Cardiac fibroblast (primary cell): ENCODE results near the gene IL22RA2.

Source experiments
- DNase-seq, 2 donors: peaks; one replicate each; pipeline versions ENCODE4 v3.0.0 to v3.0.0-alpha.2; 2010; ENCODE audit warnings: low read depth in 2 of 2
- H3K4me3 ChIP-seq, 2 donors: replicated peaks in 1 of 2; 1 replicate in 1 of 2; 2 replicates in 1 of 2; pipeline ENCODE4 v1.5.1; 2011; ENCODE audit warnings: low read depth in 2 of 2, low read length in 2 of 2, mild to moderate bottlenecking in 2 of 2, moderate library complexity in 1 of 2
- TF ChIP-seq, protein P1 (sequence below): IDR thresholded peaks from one replicate; pipeline ENCODE4 v1.5.1; 2011; ENCODE audit warnings: low read depth, mild to moderate bottlenecking, low read length, inconsistent platforms

Gene IL22RA2

DNA sequence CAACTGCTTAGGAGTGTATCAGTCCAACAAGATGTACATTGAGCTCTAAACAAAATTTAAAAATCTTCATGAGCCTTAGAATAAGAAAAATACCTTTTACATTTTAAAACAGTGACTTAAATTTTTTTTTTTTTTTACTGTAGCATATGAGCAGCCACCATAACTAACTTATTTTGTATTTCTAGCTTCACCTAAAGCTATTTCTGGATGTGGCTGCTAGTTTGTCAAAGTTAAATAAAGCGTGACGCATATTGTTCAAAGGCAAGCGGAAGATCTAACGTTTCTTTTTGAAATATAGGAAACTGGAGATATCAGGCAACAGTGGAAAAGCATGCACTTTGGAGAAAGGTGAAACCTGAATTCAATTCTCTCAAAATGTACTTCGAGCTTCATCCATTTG lies 3.3 kb upstream of the IL22RA2 start:
- no peak for DNase-seq
- H3K4me3 ChIP-seq = no peak overlapping the region
- TF ChIP-seq, protein P1, sequence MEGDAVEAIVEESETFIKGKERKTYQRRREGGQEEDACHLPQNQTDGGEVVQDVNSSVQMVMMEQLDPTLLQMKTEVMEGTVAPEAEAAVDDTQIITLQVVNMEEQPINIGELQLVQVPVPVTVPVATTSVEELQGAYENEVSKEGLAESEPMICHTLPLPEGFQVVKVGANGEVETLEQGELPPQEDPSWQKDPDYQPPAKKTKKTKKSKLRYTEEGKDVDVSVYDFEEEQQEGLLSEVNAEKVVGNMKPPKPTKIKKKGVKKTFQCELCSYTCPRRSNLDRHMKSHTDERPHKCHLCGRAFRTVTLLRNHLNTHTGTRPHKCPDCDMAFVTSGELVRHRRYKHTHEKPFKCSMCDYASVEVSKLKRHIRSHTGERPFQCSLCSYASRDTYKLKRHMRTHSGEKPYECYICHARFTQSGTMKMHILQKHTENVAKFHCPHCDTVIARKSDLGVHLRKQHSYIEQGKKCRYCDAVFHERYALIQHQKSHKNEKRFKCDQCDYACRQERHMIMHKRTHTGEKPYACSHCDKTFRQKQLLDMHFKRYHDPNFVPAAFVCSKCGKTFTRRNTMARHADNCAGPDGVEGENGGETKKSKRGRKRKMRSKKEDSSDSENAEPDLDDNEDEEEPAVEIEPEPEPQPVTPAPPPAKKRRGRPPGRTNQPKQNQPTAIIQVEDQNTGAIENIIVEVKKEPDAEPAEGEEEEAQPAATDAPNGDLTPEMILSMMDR = no peak

DNA sequence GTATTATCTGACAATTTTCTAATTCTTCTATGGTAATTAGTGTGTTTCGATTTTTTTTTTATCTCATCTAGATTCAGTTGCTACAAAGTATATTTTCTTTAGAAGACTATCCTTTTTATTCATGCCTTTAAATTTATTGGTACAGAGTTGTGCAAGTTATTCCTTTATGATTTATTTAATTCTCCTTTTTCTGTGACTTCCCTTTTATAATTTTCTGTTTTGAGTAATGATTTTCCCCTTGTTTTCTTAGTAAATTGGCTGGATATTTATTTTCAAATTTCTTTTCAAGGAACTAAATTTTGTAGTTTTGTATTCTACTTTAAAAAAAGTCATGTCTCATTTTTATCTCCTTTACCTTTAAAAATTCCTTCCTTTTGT lies 2.4 kb upstream of the IL22RA2 start:
- H3K4me3 ChIP-seq = no peak overlapping the region
- TF ChIP-seq, protein P1 = no peak
- no peak for DNase-seq

DNA sequence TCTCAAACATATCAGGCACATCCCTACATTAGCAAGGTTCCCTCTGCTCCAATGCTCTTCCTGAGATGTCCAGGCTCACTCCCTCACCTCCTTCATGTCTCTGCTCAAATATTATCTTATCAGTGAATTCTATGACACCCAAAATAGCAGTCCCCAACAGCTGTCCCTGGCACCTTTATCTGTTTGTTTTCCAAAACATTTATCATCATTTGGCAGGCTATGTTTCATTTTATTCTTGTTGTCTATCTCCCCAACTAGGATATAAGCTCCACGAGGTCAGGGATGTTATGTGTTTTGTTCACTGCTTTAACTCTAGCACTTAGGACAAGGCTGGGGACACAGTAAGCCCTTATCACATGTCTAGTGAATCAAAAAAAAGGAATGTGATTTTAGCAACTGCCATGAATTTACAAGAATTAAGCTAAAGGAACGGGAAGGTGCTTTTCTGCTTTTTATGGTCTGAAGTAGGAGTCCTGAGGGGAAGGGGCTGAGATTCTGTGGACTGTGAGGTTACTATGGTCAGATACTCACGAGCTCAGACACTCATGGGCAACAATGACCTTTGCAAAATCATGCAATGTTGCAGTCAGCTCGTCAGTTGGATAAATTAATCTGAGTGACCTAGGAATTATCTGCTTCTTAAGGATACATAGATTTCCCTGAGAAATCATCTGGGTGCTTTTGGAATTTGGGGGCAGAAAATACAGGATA lies 1.9 kb upstream of the IL22RA2 start:
- no peak for DNase-seq
- TF ChIP-seq, protein P1 = no peak
- H3K4me3 ChIP-seq = no peak overlapping the region

DNA sequence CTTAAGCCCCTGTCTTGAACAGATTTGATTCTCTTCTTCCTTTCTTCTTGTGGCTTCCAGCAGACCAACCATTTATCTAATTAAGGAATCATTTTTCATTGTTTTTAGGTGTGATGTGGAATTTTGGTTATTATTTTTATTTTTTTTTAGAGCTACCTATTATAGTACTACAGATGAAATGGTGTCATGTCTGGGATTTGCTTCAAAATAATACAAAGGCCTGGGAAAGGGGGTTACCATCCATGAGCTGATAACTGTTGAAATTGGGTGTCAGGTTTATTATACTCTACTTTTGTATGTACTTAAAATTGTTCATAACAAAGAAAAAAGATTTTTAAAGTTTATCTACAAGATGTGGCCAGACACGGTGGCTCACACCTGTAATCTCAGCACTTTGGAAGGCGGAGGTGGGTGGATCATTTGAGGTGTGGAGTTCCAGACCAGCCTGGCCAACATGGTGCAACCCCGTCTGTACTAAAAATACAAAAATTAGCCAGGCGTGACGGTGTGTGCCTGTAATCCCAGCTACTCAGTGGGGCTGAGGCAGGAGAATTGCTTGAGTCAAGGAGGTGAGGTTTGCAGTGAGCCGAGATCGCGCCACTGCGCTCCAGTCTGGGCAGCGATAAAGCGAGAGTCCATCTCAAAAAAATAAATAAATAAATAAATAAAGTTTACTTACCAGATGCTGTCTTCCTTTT lies 561 bp downstream of the IL22RA2 start:
- DNase-seq = no peak
- TF ChIP-seq, protein P1 = no peak
- no peak overlapping the region for H3K4me3 ChIP-seq

DNA sequence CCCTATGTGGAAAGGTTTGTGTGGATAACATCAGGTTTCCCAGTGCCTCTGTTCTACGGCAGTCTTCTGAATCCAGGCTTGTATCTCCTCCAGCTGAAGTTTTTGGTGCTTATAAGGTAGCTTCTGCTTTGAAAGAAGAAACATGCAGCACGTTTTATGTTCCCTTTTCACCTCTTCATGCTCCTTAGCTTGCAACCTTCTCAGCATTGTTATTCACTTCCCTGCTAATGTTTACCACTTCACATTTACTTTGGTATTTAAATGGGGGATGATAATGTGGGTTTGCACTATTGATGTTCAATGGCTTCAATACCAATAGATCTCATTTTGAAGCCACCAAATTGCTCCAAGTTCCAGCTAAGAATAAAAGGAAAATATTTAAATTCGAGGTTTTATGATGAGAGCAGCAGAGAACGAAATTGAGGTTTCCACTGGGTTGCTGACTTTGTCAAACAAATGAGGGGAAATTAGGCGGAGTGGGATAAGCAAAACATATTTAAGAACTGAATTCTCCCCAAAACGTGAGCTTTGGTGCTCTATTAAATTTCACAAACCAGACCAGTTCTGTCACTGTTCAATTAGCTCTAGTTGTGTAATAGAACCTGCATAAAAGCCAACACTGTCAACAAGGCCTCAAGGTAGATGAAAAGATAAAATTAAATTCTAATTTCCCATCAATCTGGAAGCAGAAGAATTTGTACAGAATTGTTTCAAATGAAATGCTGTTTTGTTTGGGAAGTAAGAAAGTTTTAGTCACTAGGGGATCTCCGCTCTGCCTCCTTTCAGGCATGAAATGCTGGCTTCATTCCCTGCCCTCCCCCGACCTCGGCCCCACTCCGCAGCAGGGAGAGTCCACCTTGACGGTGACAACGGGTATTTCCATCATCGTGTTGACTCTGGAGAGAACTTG lies 1.4 kb downstream of the IL22RA2 start:
- H3K4me3 ChIP-seq = no peak overlapping the region
- TF ChIP-seq, protein P1 = no peak
- no peak for DNase-seq

DNA sequence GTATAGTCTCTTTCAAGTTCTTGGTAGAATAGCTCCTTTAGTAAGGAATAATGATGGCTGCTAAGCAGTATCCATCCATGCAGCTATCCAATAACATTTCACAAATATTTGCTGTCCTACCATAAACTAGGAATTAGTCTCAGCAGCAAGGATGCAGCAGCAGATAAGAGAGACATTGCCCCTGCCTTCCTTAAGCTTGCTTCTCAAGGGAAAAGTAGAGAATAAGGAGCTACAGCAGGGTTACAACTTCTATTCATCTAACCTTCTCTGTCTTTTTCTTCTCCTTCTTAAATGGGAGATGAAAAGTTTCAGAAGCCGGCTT lies 2.4 kb downstream of the IL22RA2 start:
- DNase-seq = no peak
- TF ChIP-seq, protein P1 = no peak
- no peak overlapping the region for H3K4me3 ChIP-seq
